Prostate gland (tissue), 2 donors: ENCODE measurements around the gene CD226.

Experiments used
- CTCF ChIP-seq, 4 experiments: fragments of 200-600 bp in 2 of 4; fragments of 450-650 bp in 2 of 4; sonication (generic) in 2 of 4; IDR thresholded peaks; 1 replicate in 3 of 4; 2 replicates in 1 of 4; pipeline ENCODE4 v1.5.1; 2016 to 2019; ENCODE audit warnings: antibody characterized with exemption in 4 of 4, mild to moderate bottlenecking in 2 of 4, moderate library complexity in 2 of 4
- POLR2A ChIP-seq: fragments of 450-650 bp; IDR thresholded peaks from one replicate; pipeline ENCODE4 v1.6.1; 2016; ENCODE audit warnings: antibody characterized with exemption, mild to moderate bottlenecking
- POLR2AphosphoS5 ChIP-seq: sonication (generic); formaldehyde crosslinking; IDR thresholded peaks from one replicate; pipeline ENCODE4 v1.6.1; 2017; ENCODE audit warnings: antibody characterized with exemption

- TF ChIP-seq CTCF (IDR thresholded peaks at IDR 0.05) = no peak
- no peak for TF ChIP-seq POLR2A
- TF ChIP-seq POLR2AphosphoS5 = no peak
These were observed 62.3 kb downstream of the CD226 start for GRCh38 chr18:69885355-69885754.
